Hematopoietic multipotent progenitor cell (in vitro differentiated cells): ENCODE measurements around the gene GRIP1. TPM values are rescaled to one million over a fixed set of nuclear protein-coding genes. Genes with fewer than 3 reads are reported as not detected.
"Not testable (repeated sequence)": the region's sequence is repeated elsewhere in the genome, so short reads cannot be mapped to it uniquely, and the experiment has no call there.

ENCODE experiments used
- DNase-seq, 3 donors: peaks; one replicate each; pipeline ENCODE4 v3.0.0-alpha.2; 2011 to 2015; ENCODE audit warnings: low read depth in 2 of 3, low spot score in 2 of 3
- total RNA-seq: library from RNA; depleted of rRNA; stranded (reverse); fragments of >200 nt; gene quantifications from one replicate; pipeline ENCODE4 v1.2.3, GENCODE V29; 2012

The GRIP1 gene
- total RNA-seq, 1 donor: 0.54 TPM

DNA sequence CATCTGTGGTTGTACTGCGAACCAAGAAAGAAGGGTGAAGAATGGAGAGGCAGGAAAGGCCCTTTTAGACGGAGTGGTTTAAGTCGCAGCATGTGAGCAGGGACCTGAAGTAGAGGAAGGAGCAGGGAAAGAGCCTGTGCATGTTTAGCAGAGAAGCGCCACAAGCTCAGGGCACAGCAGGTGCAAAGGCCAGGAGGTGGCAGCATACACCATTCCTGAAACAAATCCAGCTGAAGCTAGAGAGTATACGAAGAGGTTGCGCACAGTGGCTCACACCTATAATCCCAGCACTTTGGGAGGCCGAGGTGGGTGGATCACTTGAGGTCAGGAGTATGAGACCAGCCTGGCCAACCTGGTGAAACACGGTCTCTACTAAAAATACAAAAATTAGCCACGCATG lies 326.7 kb downstream of the GRIP1 start:
- peak in 2 of 3 donors; percentile 6 to 19 for DNase-seq

- DNase-seq: no peak
These were observed 327.6 kb downstream of the GRIP1 start for GRCh38 chr12:66351301-66351700.

DNA sequence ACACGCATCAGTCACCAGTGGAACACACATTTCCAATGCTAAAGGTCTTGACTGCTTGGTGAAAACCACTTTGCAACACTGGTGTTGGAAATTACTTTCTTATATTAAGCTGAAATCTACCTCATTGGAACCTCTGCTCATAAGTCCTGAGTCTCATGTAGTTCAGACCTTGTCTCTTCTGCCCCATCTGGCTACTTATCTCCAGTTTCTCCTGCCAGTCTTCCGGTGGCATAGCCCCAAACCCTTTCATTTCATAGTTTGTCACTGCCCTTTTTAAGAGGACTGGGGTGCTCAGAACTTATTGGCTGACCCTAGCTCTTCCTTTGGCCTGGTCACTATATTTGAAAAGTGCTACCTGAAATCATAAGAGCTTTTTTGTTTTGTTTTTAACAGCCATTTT lies 332.9 kb downstream of the GRIP1 start:
- DNase-seq: peak in 1 of 3 donors; percentile 9

DNA sequence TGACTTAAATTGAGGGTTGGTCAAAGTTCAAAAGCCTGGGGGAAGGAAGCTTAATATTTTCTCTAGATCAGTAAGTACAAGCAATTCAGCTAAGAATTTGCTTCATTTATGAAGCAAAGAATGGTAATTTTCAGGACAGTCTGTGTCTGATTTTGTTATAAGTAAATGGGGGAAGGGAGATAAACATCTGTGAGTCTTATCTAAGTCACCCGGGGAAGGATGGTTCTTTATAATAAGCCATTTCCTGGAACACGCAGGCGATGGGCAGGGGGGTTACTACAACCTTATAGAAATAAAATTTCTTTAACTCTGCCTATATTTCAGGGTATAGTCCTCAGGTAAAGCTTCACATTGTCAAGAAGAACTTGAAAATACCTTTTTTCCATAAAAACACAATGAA lies 333.7 kb downstream of the GRIP1 start:
- DNase-seq: no peak

GRCh38 chr12:66341126-66341525 lies 337.8 kb downstream of the GRIP1 start:
- no peak for DNase-seq

GRCh38 chr12:66340131-66340530 lies 338.7 kb downstream of the GRIP1 start:
- no peak for DNase-seq

GRCh38 chr12:66337381-66338010 lies 341.4 kb downstream of the GRIP1 start:
- DNase-seq: no peak

GRCh38 chr12:66335746-66336145 lies 343.1 kb downstream of the GRIP1 start:
- no peak for DNase-seq

DNA sequence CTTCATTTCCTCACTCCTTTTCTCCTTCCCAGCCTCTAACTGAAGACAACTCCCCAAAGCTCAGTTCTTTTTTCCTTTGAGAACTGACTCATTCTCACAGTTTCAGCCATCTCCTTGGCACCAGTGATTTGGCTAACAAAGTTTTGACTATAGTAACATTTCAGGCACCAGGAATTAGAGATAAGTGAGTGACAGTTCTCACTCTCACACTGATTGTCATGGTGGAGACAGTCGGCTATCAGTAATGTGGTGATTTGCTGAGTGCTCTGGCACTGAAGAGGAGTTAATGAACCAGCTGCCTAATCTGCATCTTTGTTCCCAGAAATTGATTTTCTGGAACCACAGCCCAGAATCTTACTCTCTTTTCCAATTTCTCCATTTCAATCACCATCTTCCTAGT lies 347.1 kb downstream of the GRIP1 start:
- no peak for DNase-seq

DNA sequence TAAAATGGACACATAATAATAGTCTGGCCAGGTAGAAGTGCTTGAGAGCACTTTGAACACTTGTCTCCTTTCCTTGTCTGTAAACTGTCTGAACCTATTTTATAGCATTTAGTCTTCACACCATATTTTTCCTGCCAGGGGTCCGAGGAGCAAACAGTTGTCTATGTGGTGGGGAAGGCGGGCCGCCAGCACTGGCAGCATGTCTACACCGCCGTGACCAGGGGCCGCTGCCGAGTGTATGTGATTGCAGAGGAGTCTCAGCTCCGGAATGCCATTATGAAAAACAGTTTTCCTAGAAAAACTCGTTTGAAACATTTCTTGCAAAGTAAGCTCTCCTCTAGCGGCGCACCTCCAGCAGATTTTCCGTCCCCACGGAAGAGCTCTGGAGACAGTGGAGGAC lies 347.9 kb downstream of the GRIP1 start:
- no peak for DNase-seq

DNA sequence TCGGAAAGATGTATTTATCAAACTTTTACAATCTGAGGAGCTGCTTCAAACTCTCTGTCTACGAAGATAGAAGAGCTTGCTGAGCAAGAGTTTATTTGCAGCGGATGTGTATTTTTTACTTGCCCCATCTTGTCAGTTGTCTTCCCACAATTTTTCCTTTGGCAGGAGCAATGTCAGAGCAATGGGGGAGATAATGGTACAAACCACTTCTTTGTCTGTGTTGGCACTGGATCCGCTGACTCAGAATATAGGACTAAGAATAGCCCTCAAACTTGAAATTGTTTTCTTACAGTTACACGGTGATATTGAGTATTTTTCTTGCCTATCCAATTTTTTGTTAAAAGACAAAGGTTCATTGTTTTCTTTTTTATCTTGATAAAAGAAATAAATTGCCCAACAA lies 348.9 kb downstream of the GRIP1 start:
- no peak for DNase-seq

DNA sequence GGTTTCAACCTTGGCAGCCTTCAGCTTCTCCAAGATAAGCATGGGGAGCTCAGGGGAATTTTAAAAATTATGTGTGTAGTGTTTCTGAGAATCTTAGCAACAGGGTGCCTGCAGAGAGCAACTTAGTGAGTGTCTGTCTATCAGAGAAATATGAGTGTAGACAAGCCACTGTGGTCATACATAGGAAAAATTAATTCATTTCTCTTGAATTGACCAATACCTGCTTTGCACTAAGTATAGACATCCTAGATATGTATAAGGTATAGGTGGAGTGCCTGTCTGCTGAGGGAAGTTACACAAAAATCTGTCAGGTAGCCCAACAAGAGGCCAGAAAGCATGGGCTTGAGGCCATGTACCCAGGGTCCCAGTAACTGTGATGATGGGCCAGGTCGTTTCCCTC lies 355.9 kb downstream of the GRIP1 start:
- no peak for DNase-seq

GRCh38 chr12:66321435-66321834 lies 357.4 kb downstream of the GRIP1 start:
- DNase-seq: no peak

- no peak for DNase-seq
These were observed 357.9 kb downstream of the GRIP1 start for GRCh38 chr12:66320996-66321395.

GRCh38 chr12:66319266-66319954 lies 359.5 kb downstream of the GRIP1 start:
- no peak for DNase-seq

GRCh38 chr12:66314278-66314677 lies 364.6 kb downstream of the GRIP1 start:
- DNase-seq: no peak

GRCh38 chr12:66312189-66312588 lies 366.7 kb downstream of the GRIP1 start:
- DNase-seq: no peak

GRCh38 chr12:66309606-66310005 lies 369.3 kb downstream of the GRIP1 start:
- no peak for DNase-seq

DNA sequence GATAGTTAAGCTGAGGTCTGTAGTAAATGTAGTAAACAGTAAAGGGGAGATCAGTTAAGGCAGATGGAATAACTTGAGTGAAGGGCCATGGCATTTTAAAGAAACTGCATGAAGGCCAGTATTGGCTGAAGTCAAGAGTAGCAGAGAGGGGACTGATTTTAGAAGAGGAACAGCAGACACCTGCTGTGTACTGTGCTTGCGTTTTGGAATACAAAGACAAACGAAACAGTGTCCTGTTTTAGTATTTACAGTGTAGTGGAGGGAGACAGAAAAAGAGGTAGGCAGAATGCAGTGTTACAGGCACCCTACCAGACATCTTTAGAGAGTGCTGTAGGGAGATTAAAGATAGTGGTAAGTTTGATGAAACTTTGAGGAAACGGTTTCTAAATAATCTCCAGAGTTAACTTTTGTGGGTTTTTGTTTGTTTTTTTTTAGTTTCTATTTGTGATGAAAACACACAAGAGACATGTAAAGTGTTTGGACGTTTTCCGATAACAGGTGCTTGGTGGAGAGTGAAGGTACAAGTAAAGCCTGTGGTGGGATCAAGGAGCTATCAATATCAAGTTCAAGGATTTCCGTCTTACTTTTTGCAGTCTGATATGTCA lies 374.5 kb downstream of the GRIP1 start:
- DNase-seq: no peak

GRCh38 chr12:66303316-66303804 lies 375.5 kb downstream of the GRIP1 start:
- DNase-seq: not testable (repeated sequence)

DNA sequence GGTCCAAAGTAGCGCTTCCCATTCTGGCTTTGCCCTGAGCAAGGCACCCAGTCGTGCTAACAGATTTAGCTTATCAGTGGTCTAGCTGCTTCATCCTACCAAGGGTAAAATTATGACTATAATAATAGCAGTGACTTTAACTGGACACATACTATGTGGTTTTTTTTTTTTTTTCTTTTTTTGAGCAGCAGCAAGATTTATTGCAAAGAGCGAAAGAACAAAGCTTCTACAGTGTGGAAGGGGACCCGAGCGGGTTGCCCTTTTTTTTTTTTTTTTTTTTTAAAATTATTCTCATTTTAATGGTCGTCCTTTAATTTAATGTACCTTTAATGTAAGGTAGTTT lies 376.1 kb downstream of the GRIP1 start:
- DNase-seq: no peak
